GM21390 (cell line): ENCODE measurements around the gene CRYL1.

Experiments
- ATAC-seq: cut with Tn5 transposase; IDR thresholded peaks from one replicate; pipeline ENCODE4 v1.9.1; 2021; ENCODE audit not compliant: unreplicated experiment

The CRYL1 gene

GRCh38 chr13:20495087-20496023 is 30.3 kb downstream of the CRYL1 start:
- ATAC-seq = peak; percentile 61

- no peak for ATAC-seq
These were observed 31.0 kb downstream of the CRYL1 start for GRCh38 chr13:20494656-20495055.

GRCh38 chr13:20492641-20493040 is 33.0 kb downstream of the CRYL1 start:
- ATAC-seq = no peak

GRCh38 chr13:20491926-20492435 is 33.7 kb downstream of the CRYL1 start:
- no peak for ATAC-seq

- ATAC-seq = no peak
These were observed 36.4 kb downstream of the CRYL1 start for GRCh38 chr13:20489185-20489820.

GRCh38 chr13:20487927-20488326 is 37.7 kb downstream of the CRYL1 start:
- no peak for ATAC-seq

- no peak for ATAC-seq
These were observed 42.9 kb downstream of the CRYL1 start for GRCh38 chr13:20482787-20483186.

GRCh38 chr13:20482275-20482761 is 43.3 kb downstream of the CRYL1 start:
- no peak for ATAC-seq

GRCh38 chr13:20477394-20477793 is 48.3 kb downstream of the CRYL1 start:
- ATAC-seq = no peak

GRCh38 chr13:20475927-20476691 is 49.5 kb downstream of the CRYL1 start:
- ATAC-seq = peak; percentile 99

- no peak for ATAC-seq
These were observed 51.1 kb downstream of the CRYL1 start for GRCh38 chr13:20474515-20474914.

- ATAC-seq = no peak
These were observed 51.8 kb downstream of the CRYL1 start for GRCh38 chr13:20473888-20474287.

- no peak for ATAC-seq
These were observed 52.5 kb downstream of the CRYL1 start for GRCh38 chr13:20473139-20473538.

GRCh38 chr13:20472531-20472930 is 53.1 kb downstream of the CRYL1 start:
- no peak for ATAC-seq

- ATAC-seq = no peak
These were observed 55.5 kb downstream of the CRYL1 start for GRCh38 chr13:20470136-20470535.

GRCh38 chr13:20466371-20466770 is 59.3 kb downstream of the CRYL1 start:
- ATAC-seq = no peak

GRCh38 chr13:20465218-20465879 is 60.3 kb downstream of the CRYL1 start:
- ATAC-seq = no peak

- ATAC-seq = no peak
These were observed 62.7 kb downstream of the CRYL1 start for GRCh38 chr13:20462921-20463320.

GRCh38 chr13:20462533-20462915 is 63.1 kb downstream of the CRYL1 start:
- no peak for ATAC-seq

- no peak for ATAC-seq
These were observed 63.7 kb downstream of the CRYL1 start for GRCh38 chr13:20461860-20462532.
